Activated T-cell treated with anti-CD3 and anti-CD28 coated beads, Interleukin-2, amount 50 U/mL, for 72 hours (primary cell): Measurements from ENCODE around the gene UGT1A1. TPM values are rescaled to one million over a fixed set of nuclear protein-coding genes. Genes with fewer than 3 reads are reported as not detected.

Experiments used
- ATAC-seq, 2 donors: fragments of 150-1000 bp; cut with Tn5 transposase; replicated peaks in 1 of 2; 2 replicates each; pipeline ENCODE4 v1.10.0; 2021; ENCODE audit warnings: moderate library complexity in 2 of 2, mild to moderate bottlenecking in 1 of 2
- DNase-seq, 2 donors: peaks; one replicate each; pipeline ENCODE4 v3.0.0; 2021 to 2022; ENCODE audit warnings: mixed read lengths in 1 of 2
- H3K27ac Mint-ChIP-seq: one replicate; pipeline ENCODE4 v1.8.0; 2022; ENCODE audit warnings: mild to moderate bottlenecking, moderate library complexity, mixed read lengths
- H3K27me3 Mint-ChIP-seq: one replicate; pipeline ENCODE4 v1.8.0; 2022; ENCODE audit warnings: low read depth, mixed read lengths
- H3K36me3 Mint-ChIP-seq, 2 donors: one replicate each; pipeline ENCODE4 v1.8.0; 2022; ENCODE audit warnings: mixed read lengths in 2 of 2, mild to moderate bottlenecking in 1 of 2; ENCODE audit not compliant: insufficient read depth in 2 of 2
- H3K4me1 Mint-ChIP-seq: one replicate; pipeline ENCODE4 v1.8.0; 2022; ENCODE audit warnings: low read depth, mixed read lengths
- H3K4me3 Mint-ChIP-seq, 2 donors: one replicate each; pipeline ENCODE4 v1.8.0; 2022; ENCODE audit warnings: mild to moderate bottlenecking in 2 of 2, mixed read lengths in 2 of 2, moderate library complexity in 2 of 2
- H3K9me3 Mint-ChIP-seq, 2 donors: one replicate each; pipeline ENCODE4 v1.8.0; 2022; ENCODE audit warnings: mixed read lengths in 2 of 2
- total RNA-seq, 2 donors: library from RNA; stranded (reverse); gene quantifications; one replicate each; pipeline ENCODE4 v1.2.3, GENCODE V29; 2022

The UGT1A1 gene
- total RNA-seq, 2 donors from 2014 or later: not detected

DNA sequence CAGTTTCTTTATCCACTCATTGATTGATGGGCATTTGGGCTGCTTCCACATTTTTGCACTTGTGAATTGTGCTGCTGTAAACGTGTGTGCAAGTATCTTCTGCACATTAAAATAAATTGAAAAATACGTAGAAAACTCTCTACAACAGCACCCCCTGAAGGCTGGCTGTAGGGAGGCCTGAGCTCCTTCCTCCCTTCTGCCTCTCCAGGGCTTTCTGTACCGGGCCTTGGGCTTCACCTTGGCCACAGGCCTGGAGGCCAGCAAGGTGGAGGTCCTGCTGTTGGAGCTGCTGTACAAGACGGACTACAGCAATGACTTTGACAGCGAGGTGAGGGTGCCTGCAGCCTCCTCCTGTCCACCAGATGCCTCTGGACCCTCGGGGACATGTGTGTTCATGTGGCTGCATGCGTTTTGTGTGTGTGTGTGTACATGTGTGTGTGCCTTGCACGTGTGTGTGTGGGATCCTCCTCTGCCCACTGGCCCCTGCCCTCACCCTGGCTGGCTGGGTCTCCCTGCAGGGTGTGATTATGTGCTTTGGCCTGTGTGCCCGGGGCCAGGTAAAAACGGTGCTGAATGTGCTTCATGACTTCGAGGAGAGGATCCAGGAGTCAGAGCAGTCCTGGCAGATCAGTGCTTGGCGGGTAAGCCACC, 47.3 kb downstream of the UGT1A1 start:
- DNase-seq (no peak), ATAC-seq (no peak)
- no peak overlapping the region for H3K27ac Mint-ChIP-seq
- no peaks in the 10 kb centered on the region for H3K4me1 Mint-ChIP-seq
- H3K27me3 Mint-ChIP-seq: peaks cover 16% of the 10 kb centered on the region
- H3K4me3 Mint-ChIP-seq: no peak overlapping the region
- no peaks in the 10 kb centered on the region for H3K36me3 Mint-ChIP-seq
- H3K9me3 Mint-ChIP-seq: no peaks in the 10 kb centered on the region

DNA sequence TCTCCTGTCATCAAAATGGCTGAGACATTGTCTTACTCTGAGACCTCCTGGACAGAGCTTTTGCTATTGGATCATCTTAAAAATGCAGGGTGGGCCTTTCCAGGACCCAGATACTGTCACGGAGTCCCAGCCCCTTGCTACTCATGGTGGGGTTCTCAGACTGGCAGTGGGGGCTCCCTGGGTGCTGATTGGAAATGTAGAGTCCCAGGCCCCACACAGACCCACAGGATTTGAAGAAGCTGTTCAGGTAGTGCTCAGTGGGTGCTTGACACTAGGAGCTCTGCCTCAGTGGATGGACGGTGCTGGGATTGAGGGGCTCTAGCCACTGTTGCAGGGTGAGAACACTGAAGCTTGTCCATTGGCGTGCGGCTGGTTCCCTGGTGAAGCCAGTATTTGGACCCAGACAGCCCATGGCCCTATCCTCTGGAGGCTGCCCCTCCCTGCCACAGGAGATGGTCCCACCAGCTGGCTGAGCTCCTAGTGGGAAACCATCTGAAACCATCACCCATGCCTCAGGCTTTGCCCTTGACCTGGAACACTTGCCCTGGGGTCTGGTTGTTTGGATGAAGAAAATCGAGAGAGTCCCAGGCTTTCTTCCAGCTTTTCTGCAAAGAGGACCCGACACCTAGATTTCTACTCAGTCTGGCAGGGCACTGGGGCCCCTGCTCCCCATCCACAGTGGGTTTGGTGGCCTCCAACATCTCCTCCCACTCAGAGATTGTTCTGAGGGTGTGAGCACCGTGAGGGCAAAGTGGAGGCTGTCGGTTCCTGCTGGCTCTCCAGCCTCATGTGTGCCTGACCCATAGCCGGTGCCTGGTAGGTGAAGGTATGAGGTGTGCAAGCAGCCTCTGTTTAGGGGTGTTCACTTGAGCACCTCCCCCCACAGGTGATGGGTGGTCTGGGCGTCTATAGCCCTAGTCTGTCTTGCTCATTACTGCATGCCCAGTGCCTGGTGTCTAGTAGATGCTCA, 48.2 kb downstream of the UGT1A1 start:
- Mint-ChIP-seq H3K9me3 (no peaks in the 10 kb centered on the region), H3K4me3 (no peak overlapping the region), H3K36me3 (no peaks in the 10 kb centered on the region), H3K4me1 (no peaks in the 10 kb centered on the region), H3K27me3 (peaks cover 8% of the 10 kb centered on the region), H3K27ac (no peak overlapping the region)
- no peak for DNase-seq
- ATAC-seq: no peak

DNA sequence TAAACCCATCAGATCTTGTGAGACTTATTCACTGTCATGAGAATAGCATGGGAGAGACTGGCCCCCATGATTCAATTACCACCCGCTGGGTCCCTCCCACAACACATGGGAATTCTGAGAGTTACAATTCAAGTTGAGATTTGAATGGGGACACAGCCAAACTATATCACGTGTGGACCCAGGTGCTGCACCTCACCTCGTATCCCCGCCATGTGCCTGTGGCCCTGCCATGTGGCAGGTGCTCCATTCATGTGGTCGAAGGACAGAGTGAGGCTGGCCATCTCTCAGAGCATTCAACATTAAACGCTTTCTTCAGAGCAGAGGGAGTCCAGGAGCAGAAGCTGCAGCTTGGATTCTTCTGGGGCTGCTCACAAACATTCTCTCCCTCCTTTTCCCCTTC, 50.3 kb downstream of the UGT1A1 start:
- DNase-seq: no peak
- H3K4me1 Mint-ChIP-seq: no peaks in the 10 kb centered on the region
- ATAC-seq: no peak
- peaks cover 4% of the 10 kb centered on the region for H3K27me3 Mint-ChIP-seq
- H3K27ac Mint-ChIP-seq: no peak overlapping the region
- no peaks in the 10 kb centered on the region for H3K9me3 Mint-ChIP-seq
- H3K36me3 Mint-ChIP-seq: no peaks in the 10 kb centered on the region
- no peak overlapping the region for H3K4me3 Mint-ChIP-seq

DNA sequence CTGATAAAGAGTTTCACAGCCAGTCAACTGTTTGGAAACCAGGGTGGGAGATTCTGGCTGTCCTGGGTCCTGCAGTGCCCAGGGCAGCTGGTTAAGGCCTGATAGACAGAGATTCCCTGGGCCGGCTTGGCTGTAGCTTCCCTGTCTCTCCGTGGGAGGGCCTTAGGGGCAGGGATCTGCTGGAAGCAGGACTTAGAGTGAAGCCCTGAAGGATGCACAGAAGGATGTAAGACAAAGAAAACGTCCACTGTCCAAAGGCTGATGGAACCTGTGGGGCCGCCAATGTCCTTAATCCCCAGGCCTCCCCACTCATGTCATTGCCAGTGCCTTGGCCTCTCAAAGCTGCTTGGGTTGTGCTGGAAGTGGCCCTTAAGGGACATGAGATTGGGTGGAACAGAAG, 51.0 kb downstream of the UGT1A1 start:
- Mint-ChIP-seq H3K4me3 (no peak overlapping the region), H3K9me3 (no peaks in the 10 kb centered on the region), H3K27me3 (peaks cover 10% of the 10 kb centered on the region), H3K27ac (no peak overlapping the region), H3K36me3 (no peaks in the 10 kb centered on the region), H3K4me1 (no peaks in the 10 kb centered on the region)
- no peak for DNase-seq
- no peak for ATAC-seq

DNA sequence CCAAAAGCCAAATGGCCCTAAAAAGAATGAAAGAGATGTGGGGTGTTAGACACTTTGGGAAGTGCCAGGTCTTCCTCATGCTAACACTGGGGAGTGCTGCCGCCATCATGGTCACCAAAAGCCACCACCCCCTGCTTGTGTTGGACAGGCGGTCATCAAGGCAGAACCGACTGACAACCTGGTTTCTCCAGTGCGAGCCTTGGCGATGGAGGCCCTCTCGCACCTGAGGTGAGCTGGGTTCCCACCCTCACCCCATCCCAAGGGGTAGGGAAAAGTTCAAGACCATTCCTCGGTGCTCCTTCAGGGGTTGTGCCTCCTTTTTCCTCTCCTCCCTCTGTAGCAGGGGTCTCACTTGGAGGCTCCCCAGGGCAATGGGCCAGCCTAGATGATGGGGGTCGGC, 51.7 kb downstream of the UGT1A1 start:
- H3K4me3 Mint-ChIP-seq: no peak overlapping the region
- no peaks in the 10 kb centered on the region for H3K36me3 Mint-ChIP-seq
- ATAC-seq (no peak), DNase-seq (no peak)
- H3K27me3 Mint-ChIP-seq: peaks cover 10% of the 10 kb centered on the region
- H3K9me3 Mint-ChIP-seq: no peaks in the 10 kb centered on the region
- no peak overlapping the region for H3K27ac Mint-ChIP-seq
- no peaks in the 10 kb centered on the region for H3K4me1 Mint-ChIP-seq

DNA sequence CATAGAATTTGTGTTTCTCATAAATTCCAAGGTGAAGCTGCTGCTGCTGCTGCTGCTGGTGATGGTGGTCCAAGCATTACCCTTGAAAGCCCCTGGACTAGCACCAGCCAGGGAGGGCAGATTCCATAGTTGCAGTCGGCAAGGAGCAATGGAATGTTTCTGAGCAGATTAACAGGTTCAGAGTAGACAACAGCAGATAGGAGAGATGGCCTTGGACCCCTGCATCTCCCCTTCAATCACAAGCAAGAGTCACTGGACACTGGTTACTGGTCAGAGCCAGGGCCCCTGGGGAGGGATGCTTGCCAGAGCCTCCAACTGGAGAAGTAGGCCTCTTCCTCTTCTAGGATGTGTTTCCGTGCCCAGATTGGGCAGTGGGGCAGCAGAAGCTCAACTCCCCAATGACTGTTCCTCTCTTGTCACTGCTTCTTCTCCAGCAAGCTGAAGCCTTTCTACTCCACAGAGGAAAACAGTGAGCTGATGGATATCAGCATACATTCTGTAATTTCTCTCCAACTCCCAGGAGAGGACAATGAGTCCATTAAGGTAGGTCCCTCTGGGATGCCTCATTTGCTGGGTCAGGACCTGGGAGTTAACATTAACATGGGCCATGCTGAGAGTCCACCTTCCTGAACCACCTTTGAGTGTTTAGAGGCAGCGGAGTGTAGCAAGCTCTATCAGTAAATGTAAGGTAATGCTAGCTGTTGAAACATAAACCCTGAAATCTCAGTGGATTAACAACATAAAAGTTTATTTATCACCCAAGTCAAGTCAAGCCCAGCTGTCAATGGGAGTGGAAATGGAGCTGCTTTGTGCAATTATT, 53.4 kb downstream of the UGT1A1 start:
- H3K4me3 Mint-ChIP-seq: no peak overlapping the region
- H3K9me3 Mint-ChIP-seq: no peaks in the 10 kb centered on the region
- H3K4me1 Mint-ChIP-seq: no peaks in the 10 kb centered on the region
- peaks cover 10% of the 10 kb centered on the region for H3K27me3 Mint-ChIP-seq
- no peak for DNase-seq
- no peak overlapping the region for H3K27ac Mint-ChIP-seq
- H3K36me3 Mint-ChIP-seq: no peaks in the 10 kb centered on the region
- no peak for ATAC-seq

DNA sequence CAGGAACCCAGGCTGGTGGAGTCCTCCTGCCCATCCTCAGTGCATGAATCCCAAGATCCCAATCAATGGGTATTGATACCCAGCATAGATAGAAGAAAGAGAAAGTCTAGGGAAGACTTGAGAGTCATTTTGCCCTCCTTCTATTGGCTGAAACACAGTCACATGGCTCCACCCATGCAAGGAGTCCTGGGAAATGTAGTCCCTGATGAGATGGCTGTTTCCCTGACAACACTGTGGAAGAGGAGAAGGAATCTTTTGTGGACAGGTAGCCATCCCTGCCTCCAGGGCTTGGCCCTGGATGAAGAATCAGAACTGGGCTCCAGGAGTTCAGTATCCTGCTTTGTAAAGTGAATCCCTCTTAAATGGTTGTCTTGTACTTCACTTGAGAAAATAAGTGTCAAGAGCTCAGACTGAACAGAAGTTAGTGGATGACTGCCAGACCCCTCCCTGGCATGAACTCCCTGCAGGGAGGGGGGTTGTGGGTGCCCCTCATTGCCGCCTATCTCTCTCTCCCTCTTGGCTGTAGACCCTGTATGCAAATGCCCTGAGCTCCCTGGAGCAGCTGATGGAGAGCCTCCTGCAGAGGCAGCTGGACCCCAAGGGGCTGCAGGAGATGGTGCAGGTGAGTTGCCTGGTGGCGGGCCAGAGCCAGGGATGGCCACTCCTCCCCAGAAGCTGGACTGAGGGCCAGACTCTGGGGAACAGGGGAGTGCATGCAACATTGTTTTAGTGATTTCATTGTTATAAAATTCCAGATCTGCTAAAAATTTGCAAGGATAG, 54.2 kb downstream of the UGT1A1 start:
- peaks cover 10% of the 10 kb centered on the region for H3K27me3 Mint-ChIP-seq
- ATAC-seq (no peak), DNase-seq (no peak)
- no peaks in the 10 kb centered on the region for H3K9me3 Mint-ChIP-seq
- H3K27ac Mint-ChIP-seq: no peak overlapping the region
- H3K4me3 Mint-ChIP-seq: no peak overlapping the region
- no peaks in the 10 kb centered on the region for H3K36me3 Mint-ChIP-seq
- no peaks in the 10 kb centered on the region for H3K4me1 Mint-ChIP-seq

DNA sequence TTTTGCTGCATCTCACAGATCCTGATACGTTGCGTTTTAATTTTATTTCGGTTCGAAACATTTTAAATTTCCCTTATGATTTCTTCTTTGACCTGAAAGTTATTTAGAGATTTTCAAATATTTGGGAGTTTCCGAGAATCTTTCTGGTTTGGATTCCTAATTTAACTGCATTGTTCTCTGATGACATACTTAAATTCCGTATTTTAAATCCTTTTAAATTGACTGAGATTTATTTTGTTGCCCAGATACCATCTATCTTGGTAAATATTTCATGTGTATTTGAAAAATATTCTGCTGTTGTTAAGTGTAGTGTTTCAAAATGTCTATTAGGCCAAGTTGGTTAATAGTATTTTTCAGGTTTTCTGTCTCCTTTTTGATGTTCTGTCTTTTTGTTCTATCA, 55.8 kb downstream of the UGT1A1 start:
- DNase-seq: no peak
- no peaks in the 10 kb centered on the region for H3K36me3 Mint-ChIP-seq
- no peaks in the 10 kb centered on the region for H3K9me3 Mint-ChIP-seq
- ATAC-seq: no peak
- H3K27me3 Mint-ChIP-seq: peaks cover 10% of the 10 kb centered on the region
- H3K27ac Mint-ChIP-seq: no peak overlapping the region
- no peak overlapping the region for H3K4me3 Mint-ChIP-seq
- no peaks in the 10 kb centered on the region for H3K4me1 Mint-ChIP-seq

DNA sequence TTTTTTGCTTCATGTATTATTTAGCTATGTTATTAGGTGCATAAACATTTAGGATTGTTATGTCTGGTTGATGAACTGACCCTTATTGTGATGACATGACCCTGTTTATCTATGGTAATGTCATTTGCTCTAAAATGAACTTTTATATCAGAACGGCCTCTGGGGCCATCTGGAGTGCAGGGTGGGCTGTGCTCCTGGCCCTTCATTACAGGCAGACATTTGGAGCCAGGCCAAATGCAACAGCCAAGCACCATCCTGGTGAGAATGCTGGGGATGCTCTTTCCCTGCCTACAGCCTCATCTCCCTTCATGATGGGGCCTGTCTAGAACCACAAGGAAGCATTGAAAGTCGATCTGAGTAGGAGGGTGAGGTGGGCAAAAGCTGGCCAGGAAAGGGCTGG, 56.3 kb downstream of the UGT1A1 start:
- no peak for DNase-seq
- Mint-ChIP-seq H3K36me3 (no peaks in the 10 kb centered on the region), H3K4me3 (no peak overlapping the region), H3K4me1 (no peaks in the 10 kb centered on the region), H3K27me3 (peaks cover 10% of the 10 kb centered on the region), H3K27ac (no peak overlapping the region), H3K9me3 (no peaks in the 10 kb centered on the region)
- no peak for ATAC-seq

DNA sequence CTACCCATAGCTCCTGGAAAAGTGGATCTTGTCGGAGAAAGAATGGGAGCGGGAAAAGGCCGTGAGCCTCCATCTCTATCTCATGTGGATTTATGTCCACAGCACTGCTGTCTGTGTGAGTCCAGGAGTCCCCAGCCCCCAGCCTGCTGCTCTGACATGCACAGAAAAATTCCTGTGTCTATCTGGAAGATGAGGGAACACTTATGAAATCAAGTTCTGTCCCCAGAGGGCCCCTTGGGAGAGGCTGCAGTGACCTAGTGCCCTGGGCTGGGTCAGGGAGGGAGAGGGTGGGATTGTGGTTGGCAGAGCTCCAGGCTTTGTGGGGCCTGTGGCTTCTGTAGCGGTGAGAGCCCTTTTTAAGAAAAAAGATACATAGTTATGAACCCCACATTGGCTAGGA, 56.7 kb downstream of the UGT1A1 start:
- DNase-seq: no peak
- Mint-ChIP-seq H3K27ac (no peak overlapping the region), H3K27me3 (peaks cover 10% of the 10 kb centered on the region), H3K4me1 (no peaks in the 10 kb centered on the region), H3K9me3 (no peaks in the 10 kb centered on the region), H3K4me3 (no peak overlapping the region), H3K36me3 (no peaks in the 10 kb centered on the region)
- ATAC-seq: no peak

DNA sequence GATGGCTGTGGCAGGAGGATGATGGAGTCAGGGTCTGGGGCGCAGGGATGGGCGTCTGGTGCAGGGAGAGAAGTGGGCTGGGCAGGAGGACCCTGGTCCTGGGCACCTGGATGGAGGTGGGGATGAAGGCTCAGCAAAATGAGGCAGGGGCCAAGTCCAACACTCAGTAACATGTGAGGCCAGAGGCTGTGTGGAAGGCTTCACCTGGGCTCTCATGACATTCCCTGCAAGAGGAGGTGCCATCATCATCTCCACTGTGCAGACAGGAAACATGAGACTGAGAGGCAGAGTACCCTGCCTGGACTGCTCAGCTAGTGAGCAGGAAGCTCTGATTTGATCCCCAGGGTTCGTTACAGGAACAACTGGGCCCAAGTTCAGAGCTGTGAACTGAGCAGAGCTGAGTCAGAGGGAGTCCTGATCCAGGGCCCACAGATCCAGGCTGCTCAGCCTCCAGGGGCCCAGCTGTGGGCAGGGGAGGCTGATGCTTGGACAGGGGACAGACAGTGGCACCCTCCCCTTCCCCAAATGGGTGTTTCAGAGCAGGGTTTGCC, 57.4 kb downstream of the UGT1A1 start:
- DNase-seq (no peak), ATAC-seq (no peak)
- Mint-ChIP-seq H3K4me1 (no peaks in the 10 kb centered on the region), H3K36me3 (no peaks in the 10 kb centered on the region), H3K4me3 (no peak overlapping the region), H3K27ac (no peak overlapping the region), H3K9me3 (no peaks in the 10 kb centered on the region), H3K27me3 (peaks cover 10% of the 10 kb centered on the region)

DNA sequence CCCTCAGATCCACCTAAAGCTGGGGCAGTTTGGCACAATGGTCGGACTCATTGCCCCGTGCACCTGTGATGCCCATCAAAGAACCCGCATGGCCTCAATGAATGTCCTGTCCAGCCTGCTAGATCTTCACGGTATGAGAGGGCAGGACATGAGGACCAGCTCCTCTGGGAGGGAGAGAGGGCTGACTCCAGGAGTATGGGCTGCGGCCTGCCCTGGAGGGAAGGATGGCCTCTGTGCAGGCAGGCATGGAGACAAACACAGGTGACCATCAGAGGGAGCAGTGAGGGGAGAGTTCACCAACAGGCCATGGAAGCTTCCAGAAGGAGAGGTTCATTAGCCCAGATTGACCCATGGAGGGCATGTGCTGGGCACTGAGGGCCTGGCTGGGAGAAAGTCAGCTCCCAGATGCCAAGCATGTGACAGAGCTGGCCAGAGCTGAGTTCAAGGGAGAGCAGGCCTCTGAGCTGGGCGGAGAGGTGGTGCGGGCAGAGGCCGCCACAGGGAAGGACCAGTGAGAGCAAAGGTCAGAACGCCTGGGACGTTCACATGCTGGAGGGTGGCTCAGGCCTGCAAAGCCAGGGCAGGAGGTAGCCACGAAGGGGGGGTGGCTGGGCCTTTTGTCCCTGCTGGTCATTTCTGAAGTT, 58.0 kb downstream of the UGT1A1 start:
- H3K9me3 Mint-ChIP-seq: no peaks in the 10 kb centered on the region
- no peak overlapping the region for H3K27ac Mint-ChIP-seq
- no peak overlapping the region for H3K4me3 Mint-ChIP-seq
- H3K27me3 Mint-ChIP-seq: peaks cover 10% of the 10 kb centered on the region
- ATAC-seq: no peak
- no peaks in the 10 kb centered on the region for H3K4me1 Mint-ChIP-seq
- no peaks in the 10 kb centered on the region for H3K36me3 Mint-ChIP-seq
- no peak for DNase-seq
